ENCODE data around the gene ATF4.

DNA sequence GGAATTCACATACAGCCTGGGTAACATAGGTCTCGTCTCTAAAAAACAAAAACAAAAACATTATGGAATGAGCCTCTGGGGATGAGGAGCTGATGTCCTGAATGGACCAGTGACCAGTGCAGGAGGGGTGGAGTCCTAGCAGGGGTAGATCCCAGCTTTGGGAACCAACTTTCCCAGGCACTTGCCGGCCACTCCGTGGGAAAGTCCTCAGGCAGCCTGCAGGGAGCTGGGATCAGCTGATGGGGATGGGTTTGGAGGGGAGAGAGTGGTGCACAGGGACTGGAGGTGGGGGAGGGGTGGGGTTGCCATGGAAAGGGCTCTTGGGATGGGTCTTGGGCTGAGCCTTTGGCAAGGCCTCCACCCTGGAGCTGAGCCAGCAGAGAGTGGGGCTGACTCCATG, 44.5 kb upstream of the ATF4 start:
- TF ChIP-seq, protein P1, sequence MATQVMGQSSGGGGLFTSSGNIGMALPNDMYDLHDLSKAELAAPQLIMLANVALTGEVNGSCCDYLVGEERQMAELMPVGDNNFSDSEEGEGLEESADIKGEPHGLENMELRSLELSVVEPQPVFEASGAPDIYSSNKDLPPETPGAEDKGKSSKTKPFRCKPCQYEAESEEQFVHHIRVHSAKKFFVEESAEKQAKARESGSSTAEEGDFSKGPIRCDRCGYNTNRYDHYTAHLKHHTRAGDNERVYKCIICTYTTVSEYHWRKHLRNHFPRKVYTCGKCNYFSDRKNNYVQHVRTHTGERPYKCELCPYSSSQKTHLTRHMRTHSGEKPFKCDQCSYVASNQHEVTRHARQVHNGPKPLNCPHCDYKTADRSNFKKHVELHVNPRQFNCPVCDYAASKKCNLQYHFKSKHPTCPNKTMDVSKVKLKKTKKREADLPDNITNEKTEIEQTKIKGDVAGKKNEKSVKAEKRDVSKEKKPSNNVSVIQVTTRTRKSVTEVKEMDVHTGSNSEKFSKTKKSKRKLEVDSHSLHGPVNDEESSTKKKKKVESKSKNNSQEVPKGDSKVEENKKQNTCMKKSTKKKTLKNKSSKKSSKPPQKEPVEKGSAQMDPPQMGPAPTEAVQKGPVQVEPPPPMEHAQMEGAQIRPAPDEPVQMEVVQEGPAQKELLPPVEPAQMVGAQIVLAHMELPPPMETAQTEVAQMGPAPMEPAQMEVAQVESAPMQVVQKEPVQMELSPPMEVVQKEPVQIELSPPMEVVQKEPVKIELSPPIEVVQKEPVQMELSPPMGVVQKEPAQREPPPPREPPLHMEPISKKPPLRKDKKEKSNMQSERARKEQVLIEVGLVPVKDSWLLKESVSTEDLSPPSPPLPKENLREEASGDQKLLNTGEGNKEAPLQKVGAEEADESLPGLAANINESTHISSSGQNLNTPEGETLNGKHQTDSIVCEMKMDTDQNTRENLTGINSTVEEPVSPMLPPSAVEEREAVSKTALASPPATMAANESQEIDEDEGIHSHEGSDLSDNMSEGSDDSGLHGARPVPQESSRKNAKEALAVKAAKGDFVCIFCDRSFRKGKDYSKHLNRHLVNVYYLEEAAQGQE (IDR thresholded peaks at IDR 0.05; ENCODE audit: insufficient read depth in 1 of 2, low read depth in 2 of 2, low read length in 2 of 2), result no peak
- no peak for TF ChIP-seq POLR2AphosphoS5 (IDR thresholded peaks at IDR 0.05; ENCODE audit: low read depth, low read length)
